PC-9 (cell line): ENCODE results near the gene CFAP410.

ENCODE experiments used
- EZH2 ChIP-seq: fragments of 200-600 bp; sonication (generic); IDR thresholded peaks from 2 replicates; pipeline ENCODE4 v1.8.0; 2017; ENCODE audit warnings: antibody characterized with exemption, low read depth
- TF ChIP-seq, protein P1 (sequence below): fragments of 200-600 bp; sonication (generic); conservative IDR thresholded peaks from 2 replicates; pipeline ENCODE4 v1.6.1; 2017; ENCODE audit warnings: mixed run types, antibody characterized with exemption, mild to moderate bottlenecking, moderate library complexity

DNA sequence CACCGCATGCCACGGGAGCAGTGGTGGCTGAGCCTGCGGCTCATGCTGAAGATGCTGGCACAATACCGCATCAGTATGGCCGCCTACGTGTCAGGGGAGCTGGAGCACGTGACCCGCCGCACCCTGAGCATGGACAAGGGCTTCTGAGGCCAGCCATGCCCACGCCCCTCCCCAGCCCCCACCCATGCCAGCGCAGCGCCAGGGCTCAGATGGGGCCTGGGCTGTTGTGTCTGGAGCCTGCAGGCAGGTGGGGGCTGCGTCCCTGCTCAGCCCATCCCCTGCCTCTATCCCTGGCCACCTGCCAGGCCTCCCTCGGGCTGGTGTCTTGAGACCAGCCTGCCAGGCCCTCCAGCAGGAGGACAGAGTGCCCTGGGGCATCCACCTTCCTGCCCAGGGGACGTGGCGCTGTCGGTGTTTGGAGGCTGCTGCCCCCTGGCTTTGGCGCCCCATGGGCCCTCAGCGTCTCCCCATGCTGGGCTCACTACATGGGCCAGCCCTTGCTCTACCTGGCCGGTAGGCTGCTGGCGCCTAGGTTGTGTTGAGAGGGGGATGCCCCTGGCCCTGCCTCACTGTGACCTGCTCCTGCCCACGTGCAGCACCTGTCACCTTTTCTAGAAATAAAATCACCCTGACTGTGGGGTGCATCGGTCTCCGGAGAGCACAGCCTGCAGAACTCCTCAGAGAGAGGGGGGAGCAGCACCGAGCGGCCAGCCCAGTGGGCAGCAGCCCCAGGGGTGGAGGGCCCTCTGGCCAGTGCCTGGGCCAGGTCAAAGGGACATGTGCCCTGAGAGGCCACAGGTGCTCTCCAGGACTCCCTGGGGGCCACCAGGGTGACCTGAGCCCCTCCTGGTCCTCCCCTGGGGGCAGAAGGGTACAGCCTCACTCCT lies 12.2 kb downstream of the CFAP410 start:
- TF ChIP-seq, protein P1, sequence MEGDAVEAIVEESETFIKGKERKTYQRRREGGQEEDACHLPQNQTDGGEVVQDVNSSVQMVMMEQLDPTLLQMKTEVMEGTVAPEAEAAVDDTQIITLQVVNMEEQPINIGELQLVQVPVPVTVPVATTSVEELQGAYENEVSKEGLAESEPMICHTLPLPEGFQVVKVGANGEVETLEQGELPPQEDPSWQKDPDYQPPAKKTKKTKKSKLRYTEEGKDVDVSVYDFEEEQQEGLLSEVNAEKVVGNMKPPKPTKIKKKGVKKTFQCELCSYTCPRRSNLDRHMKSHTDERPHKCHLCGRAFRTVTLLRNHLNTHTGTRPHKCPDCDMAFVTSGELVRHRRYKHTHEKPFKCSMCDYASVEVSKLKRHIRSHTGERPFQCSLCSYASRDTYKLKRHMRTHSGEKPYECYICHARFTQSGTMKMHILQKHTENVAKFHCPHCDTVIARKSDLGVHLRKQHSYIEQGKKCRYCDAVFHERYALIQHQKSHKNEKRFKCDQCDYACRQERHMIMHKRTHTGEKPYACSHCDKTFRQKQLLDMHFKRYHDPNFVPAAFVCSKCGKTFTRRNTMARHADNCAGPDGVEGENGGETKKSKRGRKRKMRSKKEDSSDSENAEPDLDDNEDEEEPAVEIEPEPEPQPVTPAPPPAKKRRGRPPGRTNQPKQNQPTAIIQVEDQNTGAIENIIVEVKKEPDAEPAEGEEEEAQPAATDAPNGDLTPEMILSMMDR: no peak
- no peak for TF ChIP-seq EZH2
